ENCODE measurements around the gene KRT39.
A peak's percentile ranks its signal among the peaks of the same experiment; 100 is the strongest.
"Not testable (repeated sequence)": the region's sequence is repeated elsewhere in the genome, so short reads cannot be mapped to it uniquely, and the experiment has no call there.

KRT39 gene

DNA sequence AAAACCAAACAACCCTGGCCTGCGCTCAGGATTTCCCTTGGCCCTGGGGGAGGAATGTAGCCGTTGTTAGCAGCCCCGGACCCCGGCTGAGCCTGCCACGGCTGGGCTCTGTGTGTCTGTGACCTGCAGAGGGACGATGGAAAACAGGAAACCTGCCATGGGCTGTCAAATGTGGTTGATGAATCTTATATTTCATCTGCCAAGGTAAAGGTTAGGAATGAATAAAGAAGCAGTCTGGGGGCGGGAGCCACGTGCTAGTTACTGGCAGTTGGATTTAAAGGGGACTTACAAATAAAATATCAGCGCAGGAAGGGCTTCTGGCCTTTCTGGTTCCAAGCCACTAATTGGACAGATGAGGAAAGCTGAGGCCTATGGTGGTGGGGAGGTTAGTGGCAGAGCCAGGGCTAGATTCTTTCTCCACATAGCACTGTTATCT is 29.3 kb downstream of the KRT39 start, which contains the start of gene KRT23:
Gene KRT23, minus strand, starts transcription at position 263 of the 436 bp plus-strand sequence. CDS start 1,043 bp downstream, outside the sequence.
- no peak for DNase-seq

DNA sequence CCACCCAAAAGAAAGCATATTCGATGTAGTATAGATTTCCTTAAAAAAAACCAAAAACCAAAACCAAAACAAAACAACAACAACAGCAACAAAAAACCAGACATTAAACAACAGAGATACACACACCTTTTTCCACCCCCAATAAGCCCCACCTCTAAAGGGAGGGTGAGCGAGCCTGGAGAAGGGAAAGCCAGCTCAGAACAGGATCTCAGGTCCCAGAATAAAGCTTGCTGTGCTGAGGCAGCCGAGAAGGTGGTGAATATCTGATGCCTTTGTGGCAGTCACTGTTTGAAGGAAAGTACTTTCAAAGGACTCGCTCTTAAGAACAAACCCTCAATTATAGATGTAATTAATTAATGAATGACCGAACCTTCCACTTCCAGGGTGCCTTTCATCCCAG is 29.8 kb downstream of the KRT39 start:
- DNase-seq, result no peak

DNA sequence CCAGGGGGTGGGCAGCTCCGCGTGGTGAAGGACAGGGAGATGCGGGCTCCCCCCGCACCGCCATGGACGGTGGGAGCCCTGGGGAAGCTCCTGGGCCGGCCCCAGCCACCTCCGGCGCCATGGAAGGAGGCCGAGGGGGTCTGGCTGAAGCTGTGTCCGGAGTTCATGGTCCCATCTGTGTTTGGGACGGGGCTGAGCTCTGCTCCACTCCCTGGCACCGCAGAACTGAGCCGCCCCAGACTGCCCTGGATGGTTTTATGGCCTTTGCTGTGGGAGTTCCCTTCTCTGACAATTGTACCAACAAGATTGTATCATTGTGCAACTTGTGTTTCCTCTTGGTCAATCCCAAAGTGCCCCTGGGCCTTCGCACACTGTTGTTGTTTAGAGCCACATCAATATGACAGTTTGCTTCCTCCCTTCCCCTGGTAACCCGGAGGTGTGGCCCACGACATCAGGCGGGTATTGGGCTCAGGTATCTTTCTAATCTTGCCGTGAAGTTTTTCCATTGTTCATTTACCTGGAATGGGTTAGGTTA is 30.2 kb downstream of the KRT39 start:
- no peak for DNase-seq

DNA sequence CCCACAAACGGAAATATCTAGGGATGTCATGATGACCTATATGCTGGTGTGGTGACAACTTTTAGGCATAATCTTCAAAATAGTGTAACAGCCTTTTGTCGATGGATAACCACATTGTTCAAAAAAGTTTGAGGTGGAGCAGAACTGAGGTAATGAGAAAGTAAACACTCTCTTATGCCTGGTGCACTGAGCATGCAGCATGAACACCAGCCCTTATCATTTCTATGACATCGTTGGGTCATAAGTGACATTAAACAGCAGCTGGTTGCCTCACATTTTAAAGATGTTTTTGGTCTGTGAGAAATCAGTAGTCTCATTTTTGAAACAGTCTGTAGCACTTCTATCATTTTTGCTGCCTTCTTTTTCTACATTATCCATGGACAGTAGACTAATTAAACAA is 31.1 kb downstream of the KRT39 start:
- no peak for DNase-seq

DNA sequence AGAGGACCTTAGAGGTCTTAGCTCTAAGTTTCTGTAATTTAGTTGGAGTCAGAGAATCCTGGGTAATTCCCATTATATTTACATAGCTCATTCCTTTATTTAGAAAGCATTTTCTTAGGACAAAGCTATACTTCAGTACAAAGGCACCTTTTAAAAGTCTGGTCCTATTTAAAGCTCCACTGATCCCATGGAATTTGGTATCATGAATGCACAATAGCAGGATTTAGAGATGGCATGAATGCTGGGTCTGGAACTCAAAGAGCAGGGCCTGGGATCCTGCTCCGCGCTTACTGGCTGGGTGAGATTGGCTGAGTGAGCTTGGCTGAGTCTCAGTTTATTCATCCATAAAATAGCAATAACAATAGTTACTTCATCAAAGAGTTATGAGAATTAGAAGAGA is 34.1 kb downstream of the KRT39 start:
- DNase-seq, result no peak

DNA sequence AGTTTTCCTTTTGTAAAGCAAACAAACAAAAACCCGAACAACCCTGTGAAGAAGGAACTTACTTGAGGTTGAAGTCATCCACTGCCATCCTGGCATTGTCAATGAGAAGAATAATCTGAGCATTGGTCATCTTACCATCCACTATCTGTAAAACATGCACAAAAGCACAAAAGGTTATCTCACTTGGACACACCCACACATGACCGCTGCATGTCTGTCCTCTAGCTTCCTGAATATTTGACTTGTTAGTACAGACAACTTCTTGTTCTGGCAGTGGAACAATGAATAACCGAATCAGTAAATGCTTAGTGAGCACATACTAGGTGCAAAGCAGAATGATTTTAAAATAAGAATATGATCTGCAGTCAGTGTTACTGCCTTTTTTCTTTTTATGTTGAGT is 35.4 kb downstream of the KRT39 start:
- no peak for DNase-seq

DNA sequence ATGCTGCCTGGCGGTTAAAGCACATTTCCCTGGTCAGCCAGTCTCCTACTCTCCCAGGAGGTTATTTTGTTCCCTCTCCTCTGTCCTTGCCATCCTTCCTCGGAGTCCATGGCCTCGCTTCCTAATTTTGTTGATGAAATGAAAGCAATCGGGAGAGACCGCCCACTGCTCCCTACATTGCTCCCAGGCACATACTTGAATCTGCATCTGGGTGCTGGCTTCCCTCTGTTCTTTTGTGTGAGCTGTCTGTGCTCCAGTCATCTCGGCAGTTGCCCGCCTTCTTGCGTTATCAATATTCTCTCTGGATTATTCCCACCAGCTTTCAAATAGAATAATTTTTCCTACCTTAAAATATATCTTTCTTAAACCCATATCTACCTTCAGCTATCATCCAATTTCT is 40.4 kb downstream of the KRT39 start:
- DNase-seq, result no peak

DNA sequence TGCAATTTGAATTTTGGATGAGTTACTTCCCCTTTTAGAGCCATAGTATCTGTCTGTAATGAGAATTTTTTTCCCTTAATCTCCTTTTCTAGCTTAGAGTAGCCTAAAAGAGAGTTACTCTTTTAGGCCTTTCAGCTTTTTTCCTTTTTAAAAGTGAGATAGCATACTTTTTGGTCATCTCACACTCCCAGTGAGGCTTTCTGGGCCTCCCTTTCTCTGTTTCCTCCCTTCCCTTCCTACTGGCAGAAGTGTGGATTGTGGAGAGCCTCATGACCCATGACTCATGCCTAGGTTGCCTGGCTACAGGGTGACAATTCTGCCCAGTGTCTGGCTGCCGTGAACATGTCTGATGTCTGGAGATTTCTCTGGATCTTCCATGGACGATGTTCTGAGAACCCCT is 44.5 kb downstream of the KRT39 start:
- no peak for DNase-seq

DNA sequence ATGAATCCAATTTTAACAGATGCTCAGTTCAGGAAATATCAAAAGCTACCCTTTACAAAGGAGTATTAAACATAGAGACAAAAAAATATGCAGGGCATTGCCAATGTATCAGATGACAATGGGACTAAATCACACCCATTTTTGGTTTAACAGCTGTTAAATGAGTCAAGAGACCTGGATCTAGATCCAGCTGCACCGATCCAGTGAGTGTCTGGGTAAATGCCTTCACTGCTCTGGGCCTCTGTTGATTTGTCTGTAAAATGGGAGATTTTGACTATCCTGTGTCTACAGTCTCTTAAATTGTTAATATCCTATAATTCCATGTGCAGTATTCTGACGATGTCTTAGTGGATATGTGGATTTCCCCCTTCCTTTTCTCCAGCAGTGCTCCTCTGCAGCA is 45.7 kb downstream of the KRT39 start:
- DNase-seq, result no peak

DNA sequence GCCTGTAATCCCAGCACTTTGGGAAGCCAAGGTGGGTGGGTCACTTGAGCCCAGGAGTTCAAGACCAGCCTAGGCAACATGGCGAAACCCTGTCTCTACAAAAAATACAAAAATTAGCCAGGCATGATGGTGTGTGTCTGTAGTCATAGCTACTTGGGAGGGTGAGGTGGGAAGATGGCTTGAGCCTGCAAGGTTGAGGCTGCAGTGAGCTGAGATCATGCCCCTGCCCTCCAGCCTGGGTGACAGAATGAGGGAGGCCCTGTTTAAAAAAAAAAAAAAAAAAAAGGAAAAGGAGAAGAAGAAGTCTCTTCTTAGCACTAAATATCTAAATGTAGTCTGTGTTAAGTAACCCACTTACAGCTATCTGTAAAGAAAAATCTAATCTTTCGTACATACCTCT is 49.6 kb downstream of the KRT39 start:
- DNase-seq, result not testable (repeated sequence)

DNA sequence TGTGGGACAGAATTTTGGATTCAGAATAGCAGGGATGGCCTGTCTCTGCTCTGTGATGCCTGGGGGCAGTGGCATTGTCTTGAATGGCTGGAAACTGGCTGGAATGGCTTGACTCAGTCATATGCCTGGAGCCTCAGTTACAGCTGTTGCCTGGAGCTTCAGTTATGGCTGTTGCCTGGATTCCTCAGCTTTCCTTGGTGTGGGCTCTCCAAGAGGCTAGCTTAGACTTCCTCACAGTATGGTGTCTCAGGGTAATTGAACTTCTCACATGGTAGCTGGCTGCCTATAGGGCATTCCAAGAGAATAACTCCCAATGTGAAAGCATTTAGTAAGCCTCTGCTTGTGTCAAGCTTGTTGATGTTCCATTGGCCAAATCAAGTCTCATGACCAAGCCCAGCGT is 50.4 kb downstream of the KRT39 start:
- DNase-seq, result no peak

DNA sequence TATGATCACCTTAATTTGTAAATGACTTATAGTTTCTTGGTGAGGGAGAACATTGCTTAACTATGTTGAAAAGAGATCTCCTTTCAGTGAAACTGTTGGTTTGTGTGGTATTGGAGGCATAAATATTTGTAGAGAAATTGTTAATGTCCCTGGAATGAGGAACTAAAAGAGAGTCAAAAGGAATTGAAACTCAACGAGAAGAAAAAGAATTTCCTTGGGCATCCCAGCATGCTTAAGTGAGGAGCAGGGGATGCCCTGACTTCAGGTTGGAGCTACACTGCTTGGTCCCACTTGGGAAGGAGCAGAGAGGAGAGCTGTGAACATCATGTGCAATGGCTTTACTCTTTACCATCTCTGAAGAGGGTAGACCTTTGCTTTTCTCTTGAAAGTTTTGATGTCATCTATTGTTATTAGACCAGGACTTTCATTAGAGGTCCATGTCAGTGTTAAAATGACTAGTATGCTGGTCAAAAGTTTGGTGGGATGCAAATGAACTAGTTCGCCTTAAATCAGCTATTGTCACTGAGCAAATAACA is 51.0 kb downstream of the KRT39 start:
- DNase-seq, result no peak

DNA sequence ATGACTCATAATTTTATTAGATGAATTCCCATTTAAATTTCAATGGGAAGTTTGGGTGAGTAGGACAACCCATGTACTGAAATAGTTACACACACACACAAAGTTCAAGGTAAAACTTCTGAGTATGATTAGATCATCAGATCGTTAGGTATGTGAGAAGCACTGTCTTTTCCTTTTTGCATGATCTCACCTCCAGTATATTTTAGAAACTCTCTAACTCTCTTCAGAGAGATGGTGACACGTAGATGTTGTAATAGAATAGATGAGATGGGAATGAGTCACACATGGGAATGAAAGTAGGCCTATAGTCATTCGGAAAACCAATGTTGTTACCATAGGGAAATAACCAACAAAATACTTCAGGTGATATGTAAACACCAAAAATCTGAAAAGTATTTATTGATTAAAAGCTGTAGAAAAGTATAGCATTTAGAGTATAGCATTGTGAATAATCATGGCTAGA is 51.5 kb downstream of the KRT39 start:
- no peak for DNase-seq

DNA sequence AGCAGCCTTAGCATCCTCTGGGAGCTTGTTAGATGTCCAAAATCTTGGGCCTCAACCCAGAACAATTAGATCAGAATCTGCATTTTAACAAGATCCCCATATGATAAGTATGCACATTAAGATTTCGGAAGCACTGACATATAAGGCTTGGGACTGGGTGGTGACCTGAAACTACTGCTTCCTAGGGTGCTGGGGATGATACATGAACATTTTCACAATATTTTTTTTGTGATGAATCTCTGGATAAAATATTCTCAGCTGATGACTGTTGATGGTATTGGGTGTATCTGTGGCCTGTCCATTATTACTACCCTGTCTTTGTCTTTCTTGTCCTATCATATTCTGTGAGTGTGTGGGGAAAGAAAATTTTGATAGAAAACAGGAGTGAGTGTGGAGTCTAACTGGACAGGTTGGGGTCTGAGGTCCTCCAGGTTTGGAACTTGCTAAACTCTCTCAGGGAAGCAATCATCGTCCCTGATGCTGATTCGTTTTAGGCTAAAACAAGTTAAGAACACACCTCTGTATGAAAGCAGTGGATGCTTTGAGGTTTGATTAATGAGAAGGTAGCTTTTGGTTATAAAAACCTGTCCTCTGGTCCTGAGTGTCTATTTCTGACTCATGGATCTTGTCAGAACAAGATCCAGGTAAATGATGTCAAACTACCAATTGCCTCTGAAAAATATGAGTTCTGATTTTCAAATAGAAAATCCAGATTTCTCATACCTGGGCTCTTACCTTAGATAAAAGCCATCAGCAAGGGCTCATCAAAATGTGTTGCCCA is 52.5 kb downstream of the KRT39 start:
- no peak for DNase-seq

DNA sequence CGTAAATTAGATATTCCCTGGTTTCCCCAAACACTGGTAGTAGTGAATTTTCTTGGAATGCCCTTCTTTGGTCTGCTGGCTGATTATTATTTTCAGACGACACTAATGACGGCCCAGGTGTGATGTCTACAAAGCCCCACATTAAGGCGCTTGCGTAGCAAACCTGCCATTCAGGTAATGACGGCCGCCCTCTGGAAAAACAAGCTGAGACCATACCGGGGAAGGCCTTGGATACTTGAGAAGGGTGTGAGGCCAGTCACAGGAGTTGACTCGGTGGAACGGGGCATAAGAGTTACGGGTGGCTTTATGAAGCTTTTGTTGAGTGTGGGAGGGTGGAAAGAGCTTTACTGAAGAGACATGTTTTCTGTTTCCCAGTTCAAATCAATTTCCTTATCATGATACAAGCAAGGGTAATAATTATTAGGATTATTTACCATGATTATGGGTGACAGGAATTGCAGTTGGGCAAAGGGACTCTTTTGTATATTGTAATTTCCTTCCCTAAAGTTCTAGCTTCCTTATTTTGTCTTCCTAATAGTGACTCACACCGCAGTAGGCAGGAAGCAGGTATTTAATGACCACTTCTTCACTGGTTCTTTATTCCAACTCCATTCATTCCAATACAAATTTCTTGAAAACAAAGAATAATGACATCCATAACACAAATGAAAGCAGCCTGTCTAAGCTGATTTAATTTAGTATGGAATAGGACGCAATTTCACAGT is 54.1 kb downstream of the KRT39 start:
- no peak for DNase-seq

DNA sequence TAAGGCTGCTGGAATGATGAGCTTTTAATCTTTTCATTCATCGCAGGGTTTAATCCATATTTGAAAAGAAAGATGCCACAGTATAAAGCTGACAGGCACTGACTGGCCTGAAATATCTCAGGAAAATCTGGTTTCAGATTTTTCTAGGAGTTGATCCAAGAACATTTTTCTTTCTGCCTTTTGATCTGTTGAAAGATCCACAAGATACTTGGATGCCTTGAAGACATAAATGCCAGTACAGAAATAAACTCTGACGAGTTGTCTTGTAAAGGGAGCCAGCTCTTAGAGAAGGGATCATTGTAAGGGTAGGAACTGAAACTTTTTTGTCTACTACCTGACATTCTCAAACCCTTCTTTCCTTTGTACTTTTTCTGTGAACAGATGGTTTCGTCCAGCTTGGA is 56.3 kb downstream of the KRT39 start:
- no peak for DNase-seq

DNA sequence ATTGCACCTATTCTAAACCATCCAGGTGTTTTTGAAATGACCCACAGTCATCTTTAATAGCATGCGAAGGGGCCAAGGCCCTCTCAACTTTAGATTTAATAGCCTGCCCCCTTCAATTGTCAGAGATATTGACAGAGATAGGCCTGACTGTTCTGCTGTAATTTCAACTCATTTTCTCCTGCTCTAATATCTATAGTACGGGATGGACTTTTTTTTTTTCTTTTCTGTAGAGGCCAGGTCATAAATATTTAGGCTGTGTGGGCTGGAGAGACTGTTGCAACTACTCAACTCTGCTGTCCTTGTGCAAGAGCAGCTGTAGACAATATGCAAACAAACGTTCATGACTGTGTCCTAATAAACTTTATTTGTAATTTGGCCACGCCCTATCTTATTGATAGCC is 57.0 kb downstream of the KRT39 start:
- no peak for DNase-seq

DNA sequence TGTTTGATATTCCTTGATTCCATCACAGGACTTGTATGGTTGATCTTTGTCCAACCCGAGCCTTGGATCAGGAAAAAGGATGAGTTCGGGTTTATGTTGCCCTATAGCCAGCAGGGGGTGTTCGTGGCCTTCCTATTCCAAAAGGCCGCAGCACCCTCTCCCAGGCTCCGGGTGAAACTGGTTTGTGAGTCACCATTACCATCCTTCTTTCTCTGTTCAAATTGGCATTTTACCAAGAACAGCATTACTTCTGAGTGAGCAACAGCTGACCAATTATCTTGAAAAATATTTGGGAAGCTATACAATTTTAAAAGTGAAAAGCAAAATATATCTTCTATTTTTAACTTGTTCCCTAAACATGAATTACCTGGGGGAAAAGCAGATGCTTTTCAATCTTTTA is 57.4 kb downstream of the KRT39 start:
- DNase-seq, result peak; percentile 79

Measured in NCI-H1694 (cell line).